Measurements from ENCODE around the gene OPN4.

DNA sequence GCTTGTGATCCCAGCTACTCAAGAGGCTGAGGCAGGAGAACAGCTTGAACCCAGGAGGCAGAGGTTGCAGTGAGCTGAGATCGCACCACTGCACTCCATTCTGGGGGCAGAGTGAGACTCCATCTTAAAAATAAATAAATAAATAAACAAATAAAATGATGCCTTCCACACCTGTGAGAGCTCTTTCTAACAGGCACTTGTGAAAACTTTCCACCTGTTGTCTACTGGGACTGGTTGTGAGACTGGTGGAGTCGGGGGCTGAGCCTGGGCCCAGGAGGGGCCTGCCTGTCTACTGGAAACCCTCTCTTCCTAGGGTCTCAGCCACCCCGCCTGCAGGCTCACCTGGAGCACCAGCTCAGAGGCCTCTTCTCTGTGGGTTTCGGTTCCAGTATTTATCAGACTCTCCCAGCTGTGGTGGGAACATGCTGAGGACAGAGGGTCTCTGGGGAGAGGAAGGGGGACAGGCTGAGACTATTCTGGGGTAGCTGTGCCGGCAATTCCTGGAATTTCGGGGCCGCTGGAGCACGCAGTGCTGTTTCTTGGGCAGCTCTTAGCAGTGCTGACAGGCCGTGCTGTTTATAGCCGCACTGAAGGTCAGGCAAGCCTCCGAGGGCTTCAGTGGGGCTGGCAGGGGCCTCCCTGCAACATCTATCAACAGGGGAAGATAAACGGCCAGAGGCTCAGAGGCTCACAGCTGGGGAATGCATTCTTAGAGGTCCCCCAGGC lies 17.8 kb downstream of the OPN4 start:
- TF ChIP-seq, protein P1, sequence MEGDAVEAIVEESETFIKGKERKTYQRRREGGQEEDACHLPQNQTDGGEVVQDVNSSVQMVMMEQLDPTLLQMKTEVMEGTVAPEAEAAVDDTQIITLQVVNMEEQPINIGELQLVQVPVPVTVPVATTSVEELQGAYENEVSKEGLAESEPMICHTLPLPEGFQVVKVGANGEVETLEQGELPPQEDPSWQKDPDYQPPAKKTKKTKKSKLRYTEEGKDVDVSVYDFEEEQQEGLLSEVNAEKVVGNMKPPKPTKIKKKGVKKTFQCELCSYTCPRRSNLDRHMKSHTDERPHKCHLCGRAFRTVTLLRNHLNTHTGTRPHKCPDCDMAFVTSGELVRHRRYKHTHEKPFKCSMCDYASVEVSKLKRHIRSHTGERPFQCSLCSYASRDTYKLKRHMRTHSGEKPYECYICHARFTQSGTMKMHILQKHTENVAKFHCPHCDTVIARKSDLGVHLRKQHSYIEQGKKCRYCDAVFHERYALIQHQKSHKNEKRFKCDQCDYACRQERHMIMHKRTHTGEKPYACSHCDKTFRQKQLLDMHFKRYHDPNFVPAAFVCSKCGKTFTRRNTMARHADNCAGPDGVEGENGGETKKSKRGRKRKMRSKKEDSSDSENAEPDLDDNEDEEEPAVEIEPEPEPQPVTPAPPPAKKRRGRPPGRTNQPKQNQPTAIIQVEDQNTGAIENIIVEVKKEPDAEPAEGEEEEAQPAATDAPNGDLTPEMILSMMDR (IDR thresholded peaks at IDR 0.05; ENCODE audit: extremely low read depth in 1 of 2, insufficient read depth in 1 of 2, low read depth in 1 of 2, low read length in 2 of 2): no peak
- no peak for TF ChIP-seq POLR2AphosphoS5 (IDR thresholded peaks at IDR 0.05; ENCODE audit: insufficient read depth, low read depth, low read length)
- TF ChIP-seq EZH2 (IDR thresholded peaks at IDR 0.05; ENCODE audit: borderline replicate concordance, low read depth, low read length, severe bottlenecking): no peak
- no peak for TF ChIP-seq POLR2A (IDR thresholded peaks at IDR 0.05; ENCODE audit: low read depth, low read length)
- no peak for TF ChIP-seq JUN (IDR thresholded peaks at IDR 0.05; ENCODE audit: borderline replicate concordance, insufficient read depth, insufficient read length, low read depth)
- TF ChIP-seq GATA2 (IDR thresholded peaks at IDR 0.05; ENCODE audit: insufficient read depth, insufficient read length, low read depth, low read length): no peak
- no peak for TF ChIP-seq FOS (IDR thresholded peaks at IDR 0.05; ENCODE audit: borderline replicate concordance, insufficient read depth, low read length)
- TF ChIP-seq MAX (IDR thresholded peaks at IDR 0.05; ENCODE audit: insufficient read depth, insufficient read length): no peak

Data from endothelial cell of umbilical vein (primary cell).